HG02678 (cell line): ENCODE data around the gene AP1S1.
"Not testable (repeated sequence)": the region's sequence is repeated elsewhere in the genome, so short reads cannot be mapped to it uniquely, and the experiment has no call there.

Experiments
- ATAC-seq: cut with Tn5 transposase; IDR thresholded peaks from one replicate; pipeline ENCODE4 v1.9.1; 2021; ENCODE audit warnings: mild to moderate bottlenecking, moderate library complexity; ENCODE audit not compliant: unreplicated experiment

The AP1S1 gene

GRCh38 chr7:101199522-101199921 lies 45.2 kb downstream of the AP1S1 start:
- not testable (repeated sequence) for ATAC-seq

GRCh38 chr7:101200504-101200861 lies 46.2 kb downstream of the AP1S1 start:
- ATAC-seq, result no peak

- ATAC-seq, result no peak
These were observed 46.8 kb downstream of the AP1S1 start, which contains the start of gene MOGAT3 for GRCh38 chr7:101200862-101201599. Gene MOGAT3, minus strand, starts transcription at chr7:101201036. Its CDS starts 182 bp downstream, at chr7:101200854.

- ATAC-seq, result no peak
These were observed 47.7 kb downstream of the AP1S1 start for GRCh38 chr7:101201695-101202602.

GRCh38 chr7:101202603-101202918 lies 48.3 kb downstream of the AP1S1 start:
- ATAC-seq, result no peak

GRCh38 chr7:101203740-101204738 lies 49.8 kb downstream of the AP1S1 start:
- ATAC-seq, result not testable (repeated sequence)

GRCh38 chr7:101205901-101206664 lies 51.8 kb downstream of the AP1S1 start:
- no peak for ATAC-seq

- no peak for ATAC-seq
These were observed 52.4 kb downstream of the AP1S1 start for GRCh38 chr7:101206665-101207042.

GRCh38 chr7:101207459-101207858 lies 53.2 kb downstream of the AP1S1 start:
- no peak for ATAC-seq

GRCh38 chr7:101208794-101209193 lies 54.5 kb downstream of the AP1S1 start:
- ATAC-seq, result no peak

GRCh38 chr7:101210143-101210542 lies 55.9 kb downstream of the AP1S1 start:
- no peak for ATAC-seq
